ENCODE measurements around the gene NEU2. TPM values are rescaled to one million over a fixed set of nuclear protein-coding genes. Genes with fewer than 3 reads are reported as not detected.

Gene NEU2
- total RNA-seq, 1 experiment from 2014 or later = not detected

GRCh38 chr2:233082931-233083755, 50.7 kb downstream of the NEU2 start:
- BruUV-seq (replicated peaks) = no TSS peak
- ChIA-PET POLR2A (no interaction called here), CTCF (no interaction called here), RAD21 (ENCODE audit: low non-redundant PET in 1 of 2, low total read pairs in 2 of 2, uncharacterized antibody in 2 of 2, unreplicated experiment in 2 of 2) (no interaction called here)
- no peak overlapping the region for H3K4me2 ChIP-seq (ENCODE audit: low read length)
- no peaks in the 10 kb centered on the region for H3K36me3 ChIP-seq (ENCODE audit: control insufficient read depth in 1 of 2, insufficient read depth in 2 of 2, low read length in 2 of 2)
- H3K9me2 ChIP-seq (ENCODE audit: insufficient read depth) = no peaks in the 10 kb centered on the region
- H3K79me2 ChIP-seq (ENCODE audit: insufficient read depth, low read length) = no peaks in the 10 kb centered on the region
- no peak overlapping the region for H3K9ac ChIP-seq (ENCODE audit: low read length)
- H3K27ac ChIP-seq (ENCODE audit: low read depth, low read length) = no peak overlapping the region
- no peak overlapping the region for H2AFZ ChIP-seq (ENCODE audit: low read depth, low read length, poor library complexity, severe bottlenecking)
- no peak for TF ChIP-seq YY1 (IDR thresholded peaks at IDR 0.05; ENCODE audit: extremely low read depth, insufficient replicate concordance, low read depth, low read length)
- H3K4me3 ChIP-seq (replicated peaks in 1 of 2; ENCODE audit: low read depth in 1 of 2, low read length in 2 of 2) = no peak overlapping the region
- ATAC-seq (no peak), DNase-seq (ENCODE audit: low read depth, low spot score) (no peak)
- intact Hi-C loops (cut with micrococcal nuclease) = no loop called here
- H3K27me3 ChIP-seq (ENCODE audit: insufficient read depth, low read length) = no peaks in the 10 kb centered on the region
- no peaks in the 10 kb centered on the region for H3K9me3 ChIP-seq (ENCODE audit: control insufficient read depth in 1 of 2, insufficient read depth in 1 of 2, low read depth in 1 of 2, low read length in 2 of 2)
- no peaks in the 10 kb centered on the region for H4K20me1 ChIP-seq (ENCODE audit: insufficient read depth)
- no peaks in the 10 kb centered on the region for H3K4me1 ChIP-seq (ENCODE audit: control insufficient read depth in 1 of 2, insufficient read depth in 2 of 2, low read length in 2 of 2)

GRCh38 chr2:233083782-233084181, 51.3 kb downstream of the NEU2 start:
- intact Hi-C loops (cut with micrococcal nuclease) = no loop called here
- no TSS peak for BruUV-seq (replicated peaks)

More at GRCh38 chr2:233083782-233084181, 51.3 kb downstream of the NEU2 start:
- DNase-seq (ENCODE audit: low read depth, low spot score) = no peak
- ATAC-seq = no peak
- Histone ChIP-seq H2AFZ (ENCODE audit: low read depth, low read length, poor library complexity, severe bottlenecking) (no peak overlapping the region), H3K36me3 (ENCODE audit: control insufficient read depth in 1 of 2, insufficient read depth in 2 of 2, low read length in 2 of 2) (no peaks in the 10 kb centered on the region), H3K4me3 (replicated peaks in 1 of 2; ENCODE audit: low read depth in 1 of 2, low read length in 2 of 2) (no peak overlapping the region), H3K79me2 (ENCODE audit: insufficient read depth, low read length) (no peaks in the 10 kb centered on the region), H3K27ac (ENCODE audit: low read depth, low read length) (no peak overlapping the region), H3K9me2 (ENCODE audit: insufficient read depth) (no peaks in the 10 kb centered on the region), H3K9me3 (ENCODE audit: control insufficient read depth in 1 of 2, insufficient read depth in 1 of 2, low read depth in 1 of 2, low read length in 2 of 2) (no peaks in the 10 kb centered on the region), H3K4me1 (ENCODE audit: control insufficient read depth in 1 of 2, insufficient read depth in 2 of 2, low read length in 2 of 2) (no peaks in the 10 kb centered on the region), H3K9ac (ENCODE audit: low read length) (no peak overlapping the region), H3K4me2 (ENCODE audit: low read length) (no peak overlapping the region), H4K20me1 (ENCODE audit: insufficient read depth) (no peaks in the 10 kb centered on the region), H3K27me3 (ENCODE audit: insufficient read depth, low read length) (no peaks in the 10 kb centered on the region)
- RAD21 ChIA-PET (ENCODE audit: low non-redundant PET in 1 of 2, low total read pairs in 2 of 2, uncharacterized antibody in 2 of 2, unreplicated experiment in 2 of 2) = no interaction called here
- POLR2A ChIA-PET = no interaction called here
- CTCF ChIA-PET = no interaction called here
- TF ChIP-seq SP1 (IDR thresholded peaks at IDR 0.05; ENCODE audit: low read depth) (no peak), ZBTB33 (IDR thresholded peaks at IDR 0.05; ENCODE audit: extremely low read depth, insufficient replicate concordance, low read length) (no peak), RAD21 (IDR thresholded peaks at IDR 0.05; ENCODE audit: low read depth) (no peak), ATF3 (IDR thresholded peaks at IDR 0.05) (no peak), MAX (IDR thresholded peaks at IDR 0.05) (no peak)

Data from HCT116 (cell line).